ENCODE data around the gene C17orf75. TPM values are rescaled to one million over a fixed set of nuclear protein-coding genes. Genes with fewer than 3 reads are reported as not detected.

The C17orf75 gene
- polyA plus RNA-seq, 3 donors, result 4.1 to 5.7 (median 5.0) TPM

DNA sequence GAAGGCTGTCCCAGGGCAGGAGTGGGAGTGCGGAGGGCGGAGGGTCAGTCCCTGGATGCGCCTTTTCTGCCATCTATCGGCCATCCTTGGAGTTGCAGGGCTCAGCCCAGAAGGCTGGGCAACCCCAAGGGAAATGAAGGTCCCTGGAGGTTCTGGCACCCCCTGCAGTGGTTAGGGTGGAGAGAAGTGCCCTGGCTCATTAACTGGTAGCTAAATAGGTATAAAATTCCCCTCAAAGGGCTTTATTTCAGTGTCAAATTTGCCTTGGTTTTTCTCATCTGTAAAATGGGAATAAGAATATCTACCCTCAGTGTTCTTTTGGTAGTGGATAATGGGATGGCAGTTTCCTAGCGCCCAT lies 22.4 kb downstream of the C17orf75 start:
- 0% methylated on average over 3 of the region's 5 CpGs for WGBS (ENCODE audit: insufficient coverage)
- Histone ChIP-seq H2AFZ (ENCODE audit: insufficient read depth, low read depth, low read length, poor library complexity, severe bottlenecking) (peak overlapping the region; percentile 57), H3K4me2 (replicated peaks; ENCODE audit: extremely low read depth, low read length, poor library complexity, severe bottlenecking) (peak overlapping the region; percentile 71), H3K27me3 (ENCODE audit: control insufficient read depth in 2 of 2, insufficient read depth in 2 of 2, low read length in 2 of 2) (peaks cover 0 to 2% of the 10 kb centered on the region in 2 donors), H3K4me1 (ENCODE audit: control insufficient read depth in 1 of 2, insufficient read depth in 2 of 2, low read length in 2 of 2) (peaks cover 23 to 35% of the 10 kb centered on the region in 2 donors), H3K9ac (ENCODE audit: insufficient read depth, low read length, poor library complexity, severe bottlenecking) (no peak overlapping the region), H3K9me3 (replicated peaks in 1 of 2; ENCODE audit: control insufficient read depth in 1 of 2, insufficient read depth in 1 of 2, low read length in 2 of 2) (no peaks in the 10 kb centered on the region), H3K27ac (ENCODE audit: low read depth in 1 of 2, low read length in 2 of 2) (peak overlapping the region; percentile 41 to 61), H3K36me3 (replicated peaks in 1 of 2; ENCODE audit: control insufficient read depth in 1 of 2, insufficient read depth in 2 of 2, low read length in 2 of 2) (no peaks in the 10 kb centered on the region), H3K4me3 (replicated peaks in 1 of 3; ENCODE audit: low read depth in 2 of 3, low read length in 3 of 3) (peak overlapping the region; percentile 31 to 68 (median 32)), H4K20me1 (ENCODE audit: insufficient read depth, low read length) (no peaks in the 10 kb centered on the region), H3K79me2 (ENCODE audit: insufficient read depth, low read length) (no peaks in the 10 kb centered on the region)
- H3K27me3 Mint-ChIP-seq (ENCODE audit: low read depth in 3 of 3), result peaks cover 2 to 8% (median 7%) of the 10 kb centered on the region in 3 donors
- H3K4me3 Mint-ChIP-seq, result peak overlapping the region; percentile 81 to 89
- H3K4me1 Mint-ChIP-seq, result peaks cover 35% of the 10 kb centered on the region
- peaks cover 0 to 2% of the 10 kb centered on the region in 2 donors for H3K36me3 Mint-ChIP-seq
- intact Hi-C loops (cut with micrococcal nuclease), result loop anchor here in 1 of 2 donors (1.0 to 10.0 kb wide), 2 partner anchors 66 to 175 kb away; partner anchors contain the start of gene RHOT1
- H3K9me3 Mint-ChIP-seq, result peaks cover 0 to 3% (median 0%) of the 10 kb centered on the region in 7 donors
- peak; percentile 99 for TF ChIP-seq CTCF (IDR thresholded peaks at IDR 0.05)
- peak overlapping the region; percentile 88 to 96 (median 93) for H3K27ac Mint-ChIP-seq
- peak; percentile 76 to 79 (median 77) for DNase-seq

DNA sequence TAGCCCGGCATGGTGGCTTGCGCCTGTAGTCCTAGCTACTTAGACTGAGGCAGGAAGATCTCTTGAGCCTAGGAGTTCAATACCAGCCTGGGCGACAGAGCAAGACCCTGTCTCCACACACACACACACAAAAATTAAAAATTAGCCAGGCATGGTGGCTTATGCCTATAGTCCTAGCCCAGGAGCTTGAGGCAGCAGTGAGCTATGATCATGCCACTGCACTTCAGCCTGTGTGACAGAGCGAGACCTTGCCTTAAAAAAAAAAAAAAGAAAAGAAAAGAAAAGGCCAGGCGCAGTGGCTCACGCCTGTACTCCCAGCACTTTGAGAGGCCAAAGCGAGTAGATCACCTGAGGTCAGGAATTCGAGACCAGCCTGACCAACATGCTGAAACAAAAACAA lies 23.9 kb downstream of the C17orf75 start:
- no peak overlapping the region for H3K4me2 ChIP-seq (replicated peaks; ENCODE audit: extremely low read depth, low read length, poor library complexity, severe bottlenecking)
- peaks cover 0 to 3% (median 0%) of the 10 kb centered on the region in 7 donors for H3K9me3 Mint-ChIP-seq
- no peak overlapping the region for H3K9ac ChIP-seq (ENCODE audit: insufficient read depth, low read length, poor library complexity, severe bottlenecking)
- peaks cover 0 to 2% of the 10 kb centered on the region in 2 donors for H3K36me3 Mint-ChIP-seq
- H3K27me3 ChIP-seq (ENCODE audit: control insufficient read depth in 2 of 2, insufficient read depth in 2 of 2, low read length in 2 of 2), result peaks cover 0 to 2% of the 10 kb centered on the region in 2 donors
- no peak for DNase-seq
- H3K79me2 ChIP-seq (ENCODE audit: insufficient read depth, low read length), result no peaks in the 10 kb centered on the region
- peak overlapping the region in 5 of 7 donors; percentile 13 to 95 (median 34) for H3K27ac Mint-ChIP-seq
- WGBS (ENCODE audit: insufficient coverage), result 100% methylated on average over 2 of the region's 8 CpGs
- H3K9me3 ChIP-seq (replicated peaks in 1 of 2; ENCODE audit: control insufficient read depth in 1 of 2, insufficient read depth in 1 of 2, low read length in 2 of 2), result no peaks in the 10 kb centered on the region
- H4K20me1 ChIP-seq (ENCODE audit: insufficient read depth, low read length), result no peaks in the 10 kb centered on the region
- intact Hi-C loops (cut with micrococcal nuclease), result loop anchor here in 1 of 2 donors (1.0 to 10.0 kb wide), 2 partner anchors 42 to 173 kb away; partner anchors contain the start of gene RHOT1
- H2AFZ ChIP-seq (ENCODE audit: insufficient read depth, low read depth, low read length, poor library complexity, severe bottlenecking), result no peak overlapping the region
- peaks cover 20% of the 10 kb centered on the region for H3K4me1 Mint-ChIP-seq
- no peak for TF ChIP-seq CTCF (IDR thresholded peaks at IDR 0.05)
- no peak overlapping the region for H3K4me3 Mint-ChIP-seq
- no peaks in the 10 kb centered on the region for H3K36me3 ChIP-seq (replicated peaks in 1 of 2; ENCODE audit: control insufficient read depth in 1 of 2, insufficient read depth in 2 of 2, low read length in 2 of 2)
- no peak overlapping the region for H3K27ac ChIP-seq (ENCODE audit: low read depth in 1 of 2, low read length in 2 of 2)
- H3K27me3 Mint-ChIP-seq (ENCODE audit: low read depth in 3 of 3), result peaks cover 0 to 5% (median 2%) of the 10 kb centered on the region in 3 donors
- no peak overlapping the region for H3K4me3 ChIP-seq (replicated peaks in 1 of 3; ENCODE audit: low read depth in 2 of 3, low read length in 3 of 3)
- peaks cover 10 to 20% of the 10 kb centered on the region in 2 donors for H3K4me1 ChIP-seq (ENCODE audit: control insufficient read depth in 1 of 2, insufficient read depth in 2 of 2, low read length in 2 of 2)

Measured in CD14-positive monocyte (primary cell).